ENCODE results near the gene CDCA4. TPM values are rescaled to one million over a fixed set of nuclear protein-coding genes. Genes with fewer than 3 reads are reported as not detected.
"Not testable (repeated sequence)": the region's sequence is repeated elsewhere in the genome, so short reads cannot be mapped to it uniquely, and the experiment has no call there.

CDCA4 gene
- polyA plus RNA-seq, 1 donor, result 12.4 TPM

GRCh38 chr14:105049753-105050550 lies 29.1 kb upstream of the CDCA4 start:
- no CpG with 5 or more reads among the region's 25 CpGs for WGBS (ENCODE audit: insufficient coverage, low lambda C conversion rate)
- peaks cover 4% of the 10 kb centered on the region for H3K9me3 ChIP-seq (ENCODE audit: control insufficient read depth, low read depth, low read length)
- peaks cover 2% of the 10 kb centered on the region for H3K27me3 ChIP-seq (ENCODE audit: control insufficient read depth, insufficient read depth, low read length)
- H3K4me3 ChIP-seq (ENCODE audit: low read length), result no peak overlapping the region
- no peaks in the 10 kb centered on the region for H3K36me3 ChIP-seq (ENCODE audit: control insufficient read depth, insufficient read depth, low read length)
- DNase-seq, result no peak
- H3K27ac ChIP-seq (ENCODE audit: low read length), result no peak overlapping the region
- peaks cover 7% of the 10 kb centered on the region for H3K4me1 ChIP-seq (ENCODE audit: control insufficient read depth, insufficient read depth, low read length)

GRCh38 chr14:105047283-105048016 lies 26.6 kb upstream of the CDCA4 start:
- WGBS (ENCODE audit: insufficient coverage, low lambda C conversion rate), result no CpG with 5 or more reads among the region's 24 CpGs

GRCh38 chr14:105046891-105047282 lies 26.0 kb upstream of the CDCA4 start:
- no peak for DNase-seq
- H3K4me1 ChIP-seq (ENCODE audit: control insufficient read depth, insufficient read depth, low read length), result peaks cover 7% of the 10 kb centered on the region
- no CpG with 5 or more reads among the region's 9 CpGs for WGBS (ENCODE audit: insufficient coverage, low lambda C conversion rate)
- H3K27me3 ChIP-seq (ENCODE audit: control insufficient read depth, insufficient read depth, low read length), result peaks cover 13% of the 10 kb centered on the region
- H3K9me3 ChIP-seq (ENCODE audit: control insufficient read depth, low read depth, low read length), result peaks cover 4% of the 10 kb centered on the region
- no peak overlapping the region for H3K4me3 ChIP-seq (ENCODE audit: low read length)
- H3K36me3 ChIP-seq (ENCODE audit: control insufficient read depth, insufficient read depth, low read length), result no peaks in the 10 kb centered on the region
- no peak overlapping the region for H3K27ac ChIP-seq (ENCODE audit: low read length)

More at GRCh38 chr14:105047283-105048016, 26.6 kb upstream of the CDCA4 start:
- peaks cover 4% of the 10 kb centered on the region for H3K9me3 ChIP-seq (ENCODE audit: control insufficient read depth, low read depth, low read length)
- H3K4me3 ChIP-seq (ENCODE audit: low read length), result no peak overlapping the region
- H3K27ac ChIP-seq (ENCODE audit: low read length), result no peak overlapping the region
- DNase-seq, result no peak
- H3K4me1 ChIP-seq (ENCODE audit: control insufficient read depth, insufficient read depth, low read length), result peaks cover 7% of the 10 kb centered on the region
- peaks cover 13% of the 10 kb centered on the region for H3K27me3 ChIP-seq (ENCODE audit: control insufficient read depth, insufficient read depth, low read length)
- no peaks in the 10 kb centered on the region for H3K36me3 ChIP-seq (ENCODE audit: control insufficient read depth, insufficient read depth, low read length)

GRCh38 chr14:105045710-105046326 lies 24.9 kb upstream of the CDCA4 start:
- Histone ChIP-seq H3K4me1 (ENCODE audit: control insufficient read depth, insufficient read depth, low read length) (peaks cover 6% of the 10 kb centered on the region), H3K36me3 (ENCODE audit: control insufficient read depth, insufficient read depth, low read length) (no peaks in the 10 kb centered on the region), H3K27ac (ENCODE audit: low read length) (no peak overlapping the region), H3K27me3 (ENCODE audit: control insufficient read depth, insufficient read depth, low read length) (peaks cover 13% of the 10 kb centered on the region), H3K4me3 (ENCODE audit: low read length) (no peak overlapping the region), H3K9me3 (ENCODE audit: control insufficient read depth, low read depth, low read length) (no peaks in the 10 kb centered on the region)
- peak; percentile 76 to 78 for DNase-seq
- WGBS (ENCODE audit: insufficient coverage, low lambda C conversion rate), result no CpG with 5 or more reads among the region's 42 CpGs

- H3K27ac ChIP-seq (ENCODE audit: low read length), result no peak overlapping the region
- no peaks in the 10 kb centered on the region for H3K4me1 ChIP-seq (ENCODE audit: control insufficient read depth, insufficient read depth, low read length)
- no peak for DNase-seq
- WGBS (ENCODE audit: insufficient coverage, low lambda C conversion rate), result no CpG with 5 or more reads among the region's 7 CpGs
- H3K27me3 ChIP-seq (ENCODE audit: control insufficient read depth, insufficient read depth, low read length), result peaks cover 13% of the 10 kb centered on the region
- H3K9me3 ChIP-seq (ENCODE audit: control insufficient read depth, low read depth, low read length), result no peaks in the 10 kb centered on the region
- no peaks in the 10 kb centered on the region for H3K36me3 ChIP-seq (ENCODE audit: control insufficient read depth, insufficient read depth, low read length)
- H3K4me3 ChIP-seq (ENCODE audit: low read length), result no peak overlapping the region
These were observed 22.8 kb upstream of the CDCA4 start for GRCh38 chr14:105043641-105044040.

- H3K27me3 ChIP-seq (ENCODE audit: control insufficient read depth, insufficient read depth, low read length), result peaks cover 13% of the 10 kb centered on the region
- H3K9me3 ChIP-seq (ENCODE audit: control insufficient read depth, low read depth, low read length), result no peaks in the 10 kb centered on the region
- H3K36me3 ChIP-seq (ENCODE audit: control insufficient read depth, insufficient read depth, low read length), result no peaks in the 10 kb centered on the region
- no CpG with 5 or more reads among the region's 17 CpGs for WGBS (ENCODE audit: insufficient coverage, low lambda C conversion rate)
- DNase-seq, result no peak
- no peaks in the 10 kb centered on the region for H3K4me1 ChIP-seq (ENCODE audit: control insufficient read depth, insufficient read depth, low read length)
- no peak overlapping the region for H3K27ac ChIP-seq (ENCODE audit: low read length)
- H3K4me3 ChIP-seq (ENCODE audit: low read length), result no peak overlapping the region
These were observed 21.9 kb upstream of the CDCA4 start for GRCh38 chr14:105042813-105043212.

- no peaks in the 10 kb centered on the region for H3K4me1 ChIP-seq (ENCODE audit: control insufficient read depth, insufficient read depth, low read length)
- no CpG with 5 or more reads among the region's 28 CpGs for WGBS (ENCODE audit: insufficient coverage, low lambda C conversion rate)
- H3K36me3 ChIP-seq (ENCODE audit: control insufficient read depth, insufficient read depth, low read length), result no peaks in the 10 kb centered on the region
- no peak for DNase-seq
- H3K4me3 ChIP-seq (ENCODE audit: low read length), result no peak overlapping the region
- H3K27ac ChIP-seq (ENCODE audit: low read length), result no peak overlapping the region
- no peaks in the 10 kb centered on the region for H3K9me3 ChIP-seq (ENCODE audit: control insufficient read depth, low read depth, low read length)
- H3K27me3 ChIP-seq (ENCODE audit: control insufficient read depth, insufficient read depth, low read length), result peaks cover 13% of the 10 kb centered on the region
These were observed 21.2 kb upstream of the CDCA4 start for GRCh38 chr14:105041841-105042765.

- DNase-seq, result peak in 1 of 2 donors; percentile 35
- H3K27ac ChIP-seq (ENCODE audit: low read length), result no peak overlapping the region
- no peaks in the 10 kb centered on the region for H3K36me3 ChIP-seq (ENCODE audit: control insufficient read depth, insufficient read depth, low read length)
- no peaks in the 10 kb centered on the region for H3K4me1 ChIP-seq (ENCODE audit: control insufficient read depth, insufficient read depth, low read length)
- H3K27me3 ChIP-seq (ENCODE audit: control insufficient read depth, insufficient read depth, low read length), result peaks cover 8% of the 10 kb centered on the region
- no peaks in the 10 kb centered on the region for H3K9me3 ChIP-seq (ENCODE audit: control insufficient read depth, low read depth, low read length)
- H3K4me3 ChIP-seq (ENCODE audit: low read length), result no peak overlapping the region
- no CpG with 5 or more reads among the region's 14 CpGs for WGBS (ENCODE audit: insufficient coverage, low lambda C conversion rate)
These were observed 18.7 kb upstream of the CDCA4 start for GRCh38 chr14:105039458-105040205.

GRCh38 chr14:105035616-105036015 lies 14.7 kb upstream of the CDCA4 start:
- DNase-seq; H3K36me3 ChIP-seq (ENCODE audit: control insufficient read depth, insufficient read depth, low read length); H3K9me3 ChIP-seq (ENCODE audit: control insufficient read depth, low read depth, low read length); H3K4me1 ChIP-seq (ENCODE audit: control insufficient read depth, insufficient read depth, low read length); H3K4me3 ChIP-seq (ENCODE audit: low read length); H3K27ac ChIP-seq (ENCODE audit: low read length); H3K27me3 ChIP-seq (ENCODE audit: control insufficient read depth, insufficient read depth, low read length): not testable (repeated sequence)
- 63% methylated on average over 1 of the region's 2 CpGs for WGBS (ENCODE audit: insufficient coverage, low lambda C conversion rate)
